GM18505 (cell line): ENCODE results near the gene CIAO3.

Experiments used
- ATAC-seq: cut with Tn5 transposase; IDR thresholded peaks from one replicate; pipeline ENCODE4 v1.9.1; 2021; ENCODE audit not compliant: unreplicated experiment
- POLR2A ChIP-seq: IDR thresholded peaks from 4 replicates; pipeline ENCODE4 v1.6.1; 2011; ENCODE audit warnings: borderline replicate concordance; ENCODE audit not compliant: insufficient read depth, insufficient read length; ENCODE audit errors: extremely low read depth

Gene CIAO3

DNA sequence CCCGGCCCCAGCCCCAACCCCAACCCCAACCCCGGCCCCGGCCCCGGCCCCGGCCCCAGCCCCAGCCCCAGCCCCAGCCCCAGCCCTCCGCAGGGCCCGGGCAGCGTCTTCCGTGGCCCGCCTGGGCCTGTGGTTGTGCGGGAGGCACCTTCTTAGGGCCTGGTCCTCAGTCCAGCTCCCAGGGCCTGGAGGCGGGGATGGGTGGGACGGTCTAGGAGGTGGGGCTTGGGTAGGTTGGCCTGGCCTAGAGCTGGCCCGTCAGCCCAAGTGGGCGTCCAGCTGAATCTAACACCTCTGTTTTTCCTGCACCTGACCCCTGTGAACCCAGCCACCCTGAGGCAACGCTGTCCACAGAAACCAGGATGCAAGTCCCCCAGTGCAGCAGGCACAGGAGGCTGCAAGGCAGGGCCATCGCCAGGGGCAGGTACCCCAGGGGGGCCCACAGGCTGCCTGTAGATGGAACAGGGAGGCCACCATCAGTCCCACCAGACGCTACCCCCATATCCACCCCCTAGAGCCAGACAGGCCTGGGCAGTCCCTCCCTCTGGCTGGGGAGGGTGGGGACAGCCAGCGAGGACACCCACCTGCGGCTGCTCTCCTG, 28.5 kb upstream of the CIAO3 start:
- TF ChIP-seq POLR2A, result no peak
- ATAC-seq, result no peak

DNA sequence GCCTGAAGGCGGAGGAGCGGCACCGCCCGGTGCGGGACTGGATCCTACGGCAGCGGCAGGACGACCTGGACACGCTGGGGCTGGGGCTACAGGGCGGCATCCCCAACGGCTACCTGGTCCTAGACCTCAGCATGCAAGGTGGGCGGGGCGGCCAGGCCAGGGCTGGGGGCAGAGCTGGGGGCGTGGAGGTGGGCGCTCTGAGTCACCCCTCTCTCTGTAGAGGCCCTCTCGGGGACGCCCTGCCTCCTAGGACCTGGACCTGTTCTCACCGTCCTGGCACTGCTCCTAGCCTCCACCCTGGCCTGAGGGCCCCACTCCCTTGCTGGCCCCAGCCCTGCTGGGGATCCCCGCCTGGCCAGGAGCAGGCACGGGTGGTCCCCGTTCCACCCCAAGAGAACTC, 27.6 kb upstream of the CIAO3 start:
- no peak for TF ChIP-seq POLR2A
- no peak for ATAC-seq

DNA sequence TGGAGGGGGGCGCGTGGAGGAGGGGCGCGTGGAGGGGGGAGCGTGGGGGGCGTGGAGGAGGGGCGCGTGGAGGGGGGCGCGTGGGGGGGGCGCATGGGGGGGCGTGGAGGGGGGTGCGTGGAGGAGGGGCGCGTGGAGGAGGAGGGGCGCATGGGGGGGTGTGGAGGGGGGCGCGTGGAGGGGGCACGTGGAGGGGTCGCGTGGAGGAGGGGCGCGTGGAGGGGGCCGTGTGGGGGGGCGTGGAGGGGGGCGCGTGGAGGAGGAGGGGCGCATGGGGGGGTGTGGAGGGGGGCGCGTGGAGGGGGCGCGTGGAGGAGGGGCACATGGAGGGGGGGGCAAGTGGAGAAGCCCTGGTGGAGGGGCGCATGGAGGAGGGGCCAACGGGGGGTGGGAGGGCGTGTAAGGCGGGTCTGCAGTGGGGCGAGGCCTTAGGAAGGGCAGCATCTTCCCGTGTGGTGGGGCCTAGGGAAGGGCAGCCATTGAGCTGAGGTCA, 27.0 kb upstream of the CIAO3 start:
- ATAC-seq, result no peak
- TF ChIP-seq POLR2A, result no peak

- TF ChIP-seq POLR2A, result no peak
- ATAC-seq, result no peak
Measured at GRCh38 chr16:766820-767640, 26.2 kb upstream of the CIAO3 start.

DNA sequence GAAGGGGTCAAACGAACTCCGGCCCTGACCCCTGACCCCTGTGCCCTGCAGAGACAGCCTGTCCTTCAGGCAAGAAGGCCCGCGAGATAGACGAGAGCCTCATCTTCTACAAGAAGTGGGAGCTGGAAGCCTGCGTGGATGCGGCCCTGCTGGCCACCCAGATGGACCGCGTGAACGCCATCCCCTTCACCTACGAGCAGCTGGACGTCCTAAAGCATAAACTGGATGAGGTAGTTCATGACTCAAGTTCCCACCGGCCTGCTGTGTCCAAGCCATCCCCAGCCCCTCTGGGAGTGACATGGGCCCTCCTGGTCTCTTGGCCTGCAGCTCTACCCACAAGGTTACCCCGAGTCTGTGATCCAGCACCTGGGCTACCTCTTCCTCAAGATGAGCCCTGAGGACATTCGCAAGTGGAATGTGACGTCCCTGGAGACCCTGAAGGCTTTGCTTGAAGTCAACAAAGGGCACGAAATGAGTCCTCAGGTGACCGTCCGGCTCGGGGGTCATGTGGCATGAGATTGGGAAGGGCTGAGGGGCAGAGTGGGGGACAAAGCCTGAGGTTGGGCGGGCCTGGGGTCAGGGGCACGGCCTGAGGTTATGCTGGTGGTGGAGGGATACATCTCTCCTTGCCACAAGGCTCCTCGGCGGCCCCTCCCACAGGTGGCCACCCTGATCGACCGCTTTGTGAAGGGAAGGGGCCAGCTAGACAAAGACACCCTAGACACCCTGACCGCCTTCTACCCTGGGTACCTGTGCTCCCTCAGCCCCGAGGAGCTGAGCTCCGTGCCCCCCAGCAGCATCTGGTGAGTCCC, 25.4 kb upstream of the CIAO3 start:
- no peak for TF ChIP-seq POLR2A
- no peak for ATAC-seq

DNA sequence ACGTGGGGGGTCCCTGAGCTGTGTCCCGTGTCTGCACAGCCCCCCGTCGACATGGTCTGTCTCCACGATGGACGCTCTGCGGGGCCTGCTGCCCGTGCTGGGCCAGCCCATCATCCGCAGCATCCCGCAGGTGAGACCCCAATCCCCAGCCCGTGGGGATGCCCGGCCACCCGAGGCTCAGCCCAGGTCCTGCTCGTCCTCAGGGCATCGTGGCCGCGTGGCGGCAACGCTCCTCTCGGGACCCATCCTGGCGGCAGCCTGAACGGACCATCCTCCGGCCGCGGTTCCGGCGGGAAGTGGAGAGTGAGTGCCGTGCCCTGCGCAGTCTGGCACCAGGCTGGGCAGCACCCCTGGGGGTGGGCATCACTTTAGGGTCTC, 24.7 kb upstream of the CIAO3 start:
- no peak for TF ChIP-seq POLR2A
- ATAC-seq, result no peak

DNA sequence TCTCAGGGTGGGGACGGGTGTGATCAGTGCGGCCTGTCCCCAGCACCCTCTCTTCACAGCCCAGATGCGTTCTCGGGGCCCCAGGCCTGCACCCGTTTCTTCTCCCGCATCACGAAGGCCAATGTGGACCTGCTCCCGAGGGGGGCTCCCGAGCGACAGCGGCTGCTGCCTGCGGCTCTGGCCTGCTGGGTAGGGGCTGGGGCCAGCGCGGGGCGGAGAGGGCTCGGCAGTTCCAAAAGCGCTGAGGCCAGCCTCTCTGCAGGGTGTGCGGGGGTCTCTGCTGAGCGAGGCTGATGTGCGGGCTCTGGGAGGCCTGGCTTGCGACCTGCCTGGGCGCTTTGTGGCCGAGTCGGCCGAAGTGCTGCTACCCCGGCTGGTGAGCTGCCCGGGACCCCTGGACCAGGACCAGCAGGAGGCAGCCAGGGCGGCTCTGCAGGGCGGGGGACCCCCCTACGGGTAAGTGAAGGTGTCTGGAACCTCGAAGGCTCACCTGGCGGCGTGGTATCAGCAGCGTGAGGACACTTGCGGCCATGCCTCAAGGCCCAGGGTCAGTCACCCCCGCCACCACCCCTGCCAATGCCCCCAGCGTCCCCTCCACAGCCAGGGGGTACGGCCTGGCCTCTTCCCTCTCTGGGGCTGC, 24.2 kb upstream of the CIAO3 start:
- no peak for TF ChIP-seq POLR2A
- ATAC-seq, result no peak

- ATAC-seq, result no peak
- no peak for TF ChIP-seq POLR2A
Measured at GRCh38 chr16:764184-764750, 23.5 kb upstream of the CIAO3 start.

DNA sequence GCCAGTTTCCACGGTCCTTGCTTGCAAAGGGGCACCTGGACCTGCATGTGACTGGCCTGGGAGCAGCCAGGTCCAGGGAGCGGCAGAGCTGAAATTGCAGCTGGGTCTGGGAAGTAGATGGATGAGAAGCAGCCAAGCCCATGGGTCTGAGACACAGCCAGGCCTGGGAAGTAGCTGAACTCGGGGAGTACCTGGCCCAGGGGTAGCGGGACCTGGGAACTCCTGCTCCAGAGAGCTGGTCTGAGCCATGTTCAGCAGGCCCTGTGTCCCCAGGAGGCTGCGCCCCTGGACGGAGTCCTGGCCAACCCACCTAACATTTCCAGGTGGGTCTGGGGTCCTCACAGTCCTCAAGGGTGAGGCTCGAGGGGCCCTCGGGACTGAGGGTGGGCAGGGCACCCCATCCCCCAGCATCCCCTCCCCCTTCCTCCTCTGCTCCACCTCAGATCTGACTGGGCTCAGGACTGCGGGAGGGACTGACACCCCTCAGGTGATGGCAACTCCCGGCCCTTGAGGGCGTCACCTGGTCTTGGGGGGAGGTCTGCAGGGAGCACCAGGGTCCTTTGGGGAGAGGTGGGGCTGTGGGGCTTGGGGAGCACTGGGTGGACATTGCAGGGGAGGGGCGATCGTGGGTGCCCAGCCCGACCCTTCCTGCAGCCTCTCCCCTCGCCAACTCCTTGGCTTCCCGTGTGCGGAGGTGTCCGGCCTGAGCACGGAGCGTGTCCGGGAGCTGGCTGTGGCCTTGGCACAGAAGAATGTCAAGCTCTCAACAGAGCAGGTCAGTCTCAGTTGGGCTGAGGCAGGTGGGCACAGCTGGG, 22.8 kb upstream of the CIAO3 start:
- ATAC-seq, result no peak
- TF ChIP-seq POLR2A, result no peak

GRCh38 chr16:762595-763268, 21.9 kb upstream of the CIAO3 start:
- TF ChIP-seq POLR2A, result no peak
- ATAC-seq, result no peak

DNA sequence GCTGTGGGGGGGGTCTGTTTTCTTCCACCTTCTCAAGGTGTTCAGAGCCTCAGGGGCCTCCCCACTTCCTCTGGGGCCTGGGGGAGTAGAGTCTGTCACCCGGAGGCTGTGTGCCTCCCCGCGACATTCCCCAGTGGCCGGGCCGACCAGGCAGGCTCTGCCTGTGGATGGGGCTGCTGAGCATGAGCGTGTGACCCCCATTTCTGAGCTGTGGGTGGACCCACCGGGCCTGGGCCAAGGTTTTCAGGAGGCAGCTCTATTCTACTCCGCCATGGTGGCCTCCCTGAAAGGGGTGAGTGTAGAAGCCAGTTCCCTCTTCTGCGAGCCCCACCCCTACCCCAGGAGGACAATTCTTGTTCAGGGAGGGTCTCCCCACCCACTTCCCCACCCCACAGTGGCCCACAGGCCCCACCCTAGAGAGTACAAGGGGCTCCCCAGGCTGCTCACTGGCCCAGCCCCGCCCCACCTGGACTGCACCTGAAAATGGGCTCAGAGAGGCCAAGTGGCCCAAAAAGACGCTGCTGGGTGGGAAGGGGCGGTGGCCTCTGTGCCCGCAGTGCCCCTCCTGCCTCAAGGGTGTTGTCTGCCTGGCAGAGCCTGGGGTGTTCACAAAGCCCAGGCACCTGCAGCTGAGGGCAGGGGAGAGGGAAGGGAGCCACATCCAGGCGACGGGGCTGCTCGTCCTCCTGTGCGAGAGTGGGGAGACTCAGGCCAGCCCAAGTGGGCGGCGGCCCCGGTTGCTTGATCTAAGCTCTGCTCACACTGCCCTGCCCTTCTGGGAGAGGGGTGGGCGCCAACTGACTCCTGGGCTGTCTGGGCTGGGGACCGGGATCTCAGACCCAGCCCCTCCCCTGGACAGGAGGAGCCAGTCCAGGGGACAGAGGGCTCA, 21.1 kb upstream of the CIAO3 start:
- no peak for ATAC-seq
- TF ChIP-seq POLR2A, result no peak
